Type B pancreatic cell (in vitro differentiated cells): ENCODE results near the gene SYTL2. TPM values are rescaled to one million over a fixed set of nuclear protein-coding genes. Genes with fewer than 3 reads are reported as not detected.

Experiments
- DNase-seq: peaks from one replicate; pipeline ENCODE4 v3.0.0; 2021; ENCODE audit warnings: mixed read lengths; ENCODE audit not compliant: unreplicated experiment; ENCODE audit errors: extremely low spot score
- H3K27ac Mint-ChIP-seq: 2 replicates; pipeline ENCODE4 v1.8.0; 2021; ENCODE audit warnings: mild to moderate bottlenecking, mixed read lengths
- H3K27me3 Mint-ChIP-seq: 2 replicates; pipeline ENCODE4 v1.8.0; 2021; ENCODE audit warnings: mixed read lengths
- H3K36me3 Mint-ChIP-seq: 2 replicates; pipeline ENCODE4 v1.8.0; 2021; ENCODE audit warnings: mixed read lengths
- H3K4me1 Mint-ChIP-seq: one replicate; pipeline ENCODE4 v1.8.0; 2021; ENCODE audit warnings: mixed read lengths; ENCODE audit not compliant: unreplicated experiment
- H3K4me3 Mint-ChIP-seq: 2 replicates; pipeline ENCODE4 v1.8.0; 2021; ENCODE audit warnings: mild to moderate bottlenecking, mixed read lengths
- H3K9me3 Mint-ChIP-seq: 2 replicates; pipeline ENCODE4 v1.8.0; 2021; ENCODE audit warnings: mixed read lengths
- CTCF ChIP-seq: fragments of 200-600 bp; sonication (generic); conservative IDR thresholded peaks from 2 replicates; pipeline ENCODE4 v1.5.0; 2021; ENCODE audit warnings: antibody characterized with exemption, mild to moderate bottlenecking
- total RNA-seq: library from RNA; stranded (reverse); gene quantifications from 2 replicates; pipeline ENCODE4 v1.2.1, GENCODE V29; 2021; ENCODE audit warnings: low replicate concordance

Gene SYTL2
- total RNA-seq, 1 donor from 2014 or later = 30.6 TPM

GRCh38 chr11:85752890-85753581 lies 57.9 kb downstream of the SYTL2 start:
- H3K4me1 Mint-ChIP-seq = peaks cover 18% of the 10 kb centered on the region
- H3K36me3 Mint-ChIP-seq = no peaks in the 10 kb centered on the region
- no peak overlapping the region for H3K27ac Mint-ChIP-seq
- no peaks in the 10 kb centered on the region for H3K9me3 Mint-ChIP-seq
- H3K4me3 Mint-ChIP-seq = no peak overlapping the region
- no peak for DNase-seq
- peaks cover 5% of the 10 kb centered on the region for H3K27me3 Mint-ChIP-seq
- no peak for TF ChIP-seq CTCF

GRCh38 chr11:85752201-85752889 lies 58.6 kb downstream of the SYTL2 start:
- Mint-ChIP-seq H3K4me3 (no peak overlapping the region), H3K9me3 (no peaks in the 10 kb centered on the region), H3K27me3 (peaks cover 5% of the 10 kb centered on the region), H3K27ac (no peak overlapping the region), H3K36me3 (no peaks in the 10 kb centered on the region), H3K4me1 (peaks cover 11% of the 10 kb centered on the region)
- TF ChIP-seq CTCF = no peak
- no peak for DNase-seq

GRCh38 chr11:85751724-85752123 lies 59.2 kb downstream of the SYTL2 start:
- TF ChIP-seq CTCF = no peak
- no peaks in the 10 kb centered on the region for H3K36me3 Mint-ChIP-seq
- H3K9me3 Mint-ChIP-seq = no peaks in the 10 kb centered on the region
- no peak overlapping the region for H3K27ac Mint-ChIP-seq
- no peak for DNase-seq
- H3K4me3 Mint-ChIP-seq = no peak overlapping the region
- peaks cover 11% of the 10 kb centered on the region for H3K4me1 Mint-ChIP-seq
- peaks cover 5% of the 10 kb centered on the region for H3K27me3 Mint-ChIP-seq

GRCh38 chr11:85750646-85751045 lies 60.3 kb downstream of the SYTL2 start:
- DNase-seq = no peak
- peaks cover 5% of the 10 kb centered on the region for H3K27me3 Mint-ChIP-seq
- peaks cover 16% of the 10 kb centered on the region for H3K4me1 Mint-ChIP-seq
- peak overlapping the region; percentile 15 for H3K4me3 Mint-ChIP-seq
- H3K9me3 Mint-ChIP-seq = no peaks in the 10 kb centered on the region
- TF ChIP-seq CTCF = no peak
- H3K27ac Mint-ChIP-seq = no peak overlapping the region
- no peaks in the 10 kb centered on the region for H3K36me3 Mint-ChIP-seq

GRCh38 chr11:85749884-85750283 lies 61.1 kb downstream of the SYTL2 start:
- no peak for TF ChIP-seq CTCF
- DNase-seq = no peak
- Mint-ChIP-seq H3K9me3 (no peaks in the 10 kb centered on the region), H3K27ac (no peak overlapping the region), H3K27me3 (peaks cover 5% of the 10 kb centered on the region), H3K36me3 (no peaks in the 10 kb centered on the region), H3K4me3 (no peak overlapping the region), H3K4me1 (peaks cover 19% of the 10 kb centered on the region)
